ENCODE measurements around the gene HOXD1.

The HOXD1 gene

GRCh38 chr2:176187899-176188773 lies at the start of gene HOXD1:
TSS of gene HOXD1 (plus strand) at chr2:176188668. CDS start at chr2:176188802, 134 bp downstream.
- no peak for DNase-seq

GRCh38 chr2:176138923-176139660 lies 49.4 kb upstream of the HOXD1 start:
- DNase-seq = no peak

GRCh38 chr2:176139661-176140512 lies 48.6 kb upstream of the HOXD1 start:
- DNase-seq = no peak

- DNase-seq = no peak
Observed at GRCh38 chr2:176140513-176141317, 47.8 kb upstream of the HOXD1 start.

- DNase-seq = no peak
Observed at GRCh38 chr2:176142281-176142680, 46.2 kb upstream of the HOXD1 start.

GRCh38 chr2:176145085-176145969 lies 43.1 kb upstream of the HOXD1 start:
- no peak for DNase-seq

- no peak for DNase-seq
Observed at GRCh38 chr2:176146101-176146500, 42.4 kb upstream of the HOXD1 start.

GRCh38 chr2:176146645-176147044 lies 41.8 kb upstream of the HOXD1 start:
- DNase-seq = no peak

GRCh38 chr2:176147210-176147799 lies 41.2 kb upstream of the HOXD1 start:
- DNase-seq = no peak

- no peak for DNase-seq
Observed at GRCh38 chr2:176147800-176148496, 40.5 kb upstream of the HOXD1 start.

GRCh38 chr2:176148751-176149421 lies 39.6 kb upstream of the HOXD1 start:
- DNase-seq = no peak

GRCh38 chr2:176149481-176149938 lies 39.0 kb upstream of the HOXD1 start:
- DNase-seq = no peak

- no peak for DNase-seq
Observed at GRCh38 chr2:176149939-176150583, 38.4 kb upstream of the HOXD1 start.

- no peak for DNase-seq
Observed at GRCh38 chr2:176150584-176151441, 37.7 kb upstream of the HOXD1 start.

- no peak for DNase-seq
Observed at GRCh38 chr2:176151442-176152287, 36.8 kb upstream of the HOXD1 start, which contains the start of gene HOXD4. TSS of gene HOXD4 (plus strand) at chr2:176151550. CDS start at chr2:176151634, 84 bp downstream.

- no peak for DNase-seq
Observed at GRCh38 chr2:176152350-176153181, 35.9 kb upstream of the HOXD1 start.
